HG02840 (cell line): ENCODE results near the gene GABRG3.

Source experiments
- ATAC-seq: cut with Tn5 transposase; IDR thresholded peaks from one replicate; pipeline ENCODE4 v1.9.1; 2021; ENCODE audit warnings: mild to moderate bottlenecking, moderate library complexity, moderate number of reproducible peaks; ENCODE audit not compliant: unreplicated experiment, low FRiP score

Gene GABRG3

GRCh38 chr15:27059610-27060202 is 88.7 kb downstream of the GABRG3 start:
- no peak for ATAC-seq

DNA sequence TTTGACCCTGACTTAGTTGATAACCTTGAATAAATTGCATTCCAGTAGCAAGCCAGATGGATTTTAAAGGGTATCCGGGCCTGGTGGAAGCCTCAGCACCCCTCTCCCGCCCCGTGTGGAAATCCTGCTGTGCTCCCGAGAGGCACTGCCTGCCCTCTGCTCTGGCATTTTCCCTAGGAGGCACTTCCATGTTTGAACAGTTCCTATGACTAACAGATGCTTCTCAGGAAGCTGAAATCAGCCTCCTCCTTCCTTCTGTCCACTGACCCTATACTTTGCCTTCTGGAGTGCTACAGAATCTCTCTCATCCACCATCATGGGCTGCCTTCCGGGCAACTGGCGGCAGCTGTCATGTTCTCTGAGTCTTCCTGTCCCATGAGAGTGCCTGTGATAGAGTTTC is 90.8 kb downstream of the GABRG3 start:
- no peak for ATAC-seq

GRCh38 chr15:27062951-27063350 is 92.0 kb downstream of the GABRG3 start:
- no peak for ATAC-seq

- ATAC-seq, result no peak
These were observed 93.1 kb downstream of the GABRG3 start for GRCh38 chr15:27064080-27064479.

DNA sequence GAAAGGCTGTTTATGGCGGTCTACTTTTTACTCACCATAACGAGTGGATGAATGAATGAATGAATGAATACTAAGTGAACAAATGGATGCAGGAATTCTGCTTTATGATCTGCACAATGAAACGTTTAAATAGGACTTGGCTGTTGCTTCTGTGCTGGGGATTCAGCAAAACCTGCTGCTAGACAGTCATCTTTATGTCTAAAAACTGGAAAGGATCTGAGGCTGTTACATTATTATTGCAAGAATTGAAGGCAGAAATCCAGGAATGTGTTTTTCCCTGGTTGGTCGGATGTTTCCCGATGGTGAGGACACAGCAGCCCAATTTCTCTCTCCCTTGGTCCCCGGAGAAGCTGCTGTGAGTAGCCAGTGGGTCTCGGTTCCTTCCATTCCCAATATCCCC is 94.2 kb downstream of the GABRG3 start:
- ATAC-seq, result no peak

DNA sequence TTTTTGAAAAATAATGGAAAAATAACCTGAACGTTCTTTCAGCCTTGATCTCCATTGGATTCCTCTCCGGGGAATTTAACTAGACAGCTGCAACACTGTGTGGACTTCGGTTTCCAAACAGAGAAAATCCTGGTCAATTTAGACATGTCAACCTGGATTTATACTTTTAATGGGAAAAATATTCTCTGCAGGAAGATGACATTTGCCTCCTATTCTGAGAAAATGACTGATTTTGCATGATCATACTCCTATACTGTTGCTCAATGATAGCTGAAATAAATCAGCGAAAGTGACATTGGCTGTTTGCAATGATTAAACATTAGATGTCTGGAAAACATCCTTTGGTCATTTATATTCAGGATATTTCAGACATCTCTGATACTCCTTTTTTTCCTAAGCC is 94.8 kb downstream of the GABRG3 start:
- no peak for ATAC-seq

GRCh38 chr15:27066446-27066845 is 95.5 kb downstream of the GABRG3 start:
- no peak for ATAC-seq

DNA sequence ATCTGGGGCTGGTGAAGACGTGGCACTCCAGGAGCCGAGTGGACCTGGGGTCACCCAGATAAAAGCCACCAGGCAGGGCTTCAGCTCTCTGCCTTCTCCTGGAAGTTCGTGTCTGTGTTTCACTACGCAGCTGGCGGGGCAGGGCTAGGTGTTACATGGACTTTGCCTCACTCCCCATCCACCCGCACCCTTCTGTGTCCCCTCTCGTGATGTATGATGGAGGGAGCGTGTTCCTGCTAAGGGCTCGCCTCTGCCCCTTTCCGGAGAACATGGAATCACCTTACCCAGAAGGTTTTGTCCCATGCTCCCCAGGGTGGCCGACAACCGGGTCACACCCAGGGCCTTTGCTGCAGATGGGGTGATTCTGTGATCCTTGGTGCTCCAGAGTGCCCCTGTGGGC is 96.2 kb downstream of the GABRG3 start:
- no peak for ATAC-seq

- no peak for ATAC-seq
These were observed 99.9 kb downstream of the GABRG3 start for GRCh38 chr15:27070841-27071240.

- no peak for ATAC-seq
These were observed 103.2 kb downstream of the GABRG3 start for GRCh38 chr15:27074179-27074578.

DNA sequence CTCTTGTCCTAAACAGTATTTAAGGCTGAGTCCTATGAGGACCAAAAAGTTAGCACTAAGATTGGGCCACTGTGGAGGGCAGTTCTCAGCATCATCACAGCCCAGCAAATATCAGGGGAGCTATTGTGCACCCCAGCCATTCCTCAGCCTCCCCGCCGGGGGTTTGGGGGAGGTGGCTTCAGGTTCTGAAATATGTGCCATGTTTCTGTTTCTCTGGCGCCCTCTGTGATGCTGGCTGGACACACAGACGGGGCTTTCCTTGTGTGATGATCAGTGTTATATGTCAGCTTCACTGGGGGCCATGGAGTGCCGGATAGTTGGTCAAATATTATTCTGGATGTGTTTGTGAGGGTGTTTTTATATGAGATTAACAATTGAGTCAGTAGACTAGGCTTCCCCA is 106.8 kb downstream of the GABRG3 start:
- no peak for ATAC-seq

DNA sequence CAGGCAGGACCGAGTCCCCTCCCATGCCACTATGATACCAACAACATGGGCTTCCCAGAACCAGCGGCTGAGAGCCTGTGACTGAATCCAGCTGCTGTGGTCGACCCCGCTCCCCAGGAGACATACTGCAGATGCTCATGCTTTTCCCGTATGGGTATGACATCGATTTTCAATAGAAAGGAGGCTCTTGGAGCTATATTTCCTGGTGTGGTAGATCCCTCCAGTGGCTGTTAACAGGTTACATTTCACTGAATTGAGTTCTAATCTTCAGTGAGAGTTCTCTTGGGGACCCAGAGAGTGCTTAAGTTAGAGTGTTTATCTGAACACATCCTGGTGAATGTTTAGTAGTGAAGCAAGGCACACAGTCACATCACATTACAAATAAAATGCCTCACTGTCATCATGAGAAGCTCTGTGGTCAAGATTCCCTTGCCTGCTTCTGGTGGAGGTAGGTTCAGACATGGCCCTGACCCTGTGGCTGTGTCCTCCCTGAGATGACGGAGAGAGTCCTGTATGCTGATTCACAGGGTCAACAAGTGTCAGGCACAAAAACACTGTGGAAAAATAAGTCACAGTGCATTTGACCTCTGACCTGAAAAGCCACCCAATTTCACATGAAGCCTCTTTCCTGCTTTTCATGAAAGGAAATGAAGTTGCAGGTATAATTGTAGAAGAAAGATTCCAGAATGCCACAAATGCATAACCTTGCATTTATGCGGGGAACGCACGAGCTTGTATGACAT is 110.9 kb downstream of the GABRG3 start:
- no peak for ATAC-seq

DNA sequence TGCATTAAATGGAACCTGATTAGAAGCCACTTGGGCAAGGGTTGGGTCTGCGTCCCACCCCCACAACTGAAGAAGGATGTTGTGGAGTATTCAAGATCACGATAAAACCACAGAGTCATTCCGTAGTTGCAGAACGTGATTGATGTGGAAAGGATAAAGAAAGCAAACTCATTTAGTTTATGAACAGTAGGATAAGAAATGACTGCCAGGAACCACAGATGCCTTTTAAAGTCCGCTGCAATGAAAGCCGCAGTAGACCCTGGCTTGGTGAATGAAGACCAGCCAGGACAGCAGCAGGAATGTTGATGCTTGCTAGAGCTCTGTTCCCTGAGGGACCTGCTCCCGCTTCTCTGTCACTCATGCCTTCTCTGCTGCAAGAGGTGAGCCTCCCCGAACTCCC is 111.5 kb downstream of the GABRG3 start:
- ATAC-seq, result no peak

GRCh38 chr15:27084844-27085243 is 113.9 kb downstream of the GABRG3 start:
- ATAC-seq, result no peak

- no peak for ATAC-seq
These were observed 115.2 kb downstream of the GABRG3 start for GRCh38 chr15:27086149-27086548.

GRCh38 chr15:27086805-27087204 is 115.8 kb downstream of the GABRG3 start:
- no peak for ATAC-seq

DNA sequence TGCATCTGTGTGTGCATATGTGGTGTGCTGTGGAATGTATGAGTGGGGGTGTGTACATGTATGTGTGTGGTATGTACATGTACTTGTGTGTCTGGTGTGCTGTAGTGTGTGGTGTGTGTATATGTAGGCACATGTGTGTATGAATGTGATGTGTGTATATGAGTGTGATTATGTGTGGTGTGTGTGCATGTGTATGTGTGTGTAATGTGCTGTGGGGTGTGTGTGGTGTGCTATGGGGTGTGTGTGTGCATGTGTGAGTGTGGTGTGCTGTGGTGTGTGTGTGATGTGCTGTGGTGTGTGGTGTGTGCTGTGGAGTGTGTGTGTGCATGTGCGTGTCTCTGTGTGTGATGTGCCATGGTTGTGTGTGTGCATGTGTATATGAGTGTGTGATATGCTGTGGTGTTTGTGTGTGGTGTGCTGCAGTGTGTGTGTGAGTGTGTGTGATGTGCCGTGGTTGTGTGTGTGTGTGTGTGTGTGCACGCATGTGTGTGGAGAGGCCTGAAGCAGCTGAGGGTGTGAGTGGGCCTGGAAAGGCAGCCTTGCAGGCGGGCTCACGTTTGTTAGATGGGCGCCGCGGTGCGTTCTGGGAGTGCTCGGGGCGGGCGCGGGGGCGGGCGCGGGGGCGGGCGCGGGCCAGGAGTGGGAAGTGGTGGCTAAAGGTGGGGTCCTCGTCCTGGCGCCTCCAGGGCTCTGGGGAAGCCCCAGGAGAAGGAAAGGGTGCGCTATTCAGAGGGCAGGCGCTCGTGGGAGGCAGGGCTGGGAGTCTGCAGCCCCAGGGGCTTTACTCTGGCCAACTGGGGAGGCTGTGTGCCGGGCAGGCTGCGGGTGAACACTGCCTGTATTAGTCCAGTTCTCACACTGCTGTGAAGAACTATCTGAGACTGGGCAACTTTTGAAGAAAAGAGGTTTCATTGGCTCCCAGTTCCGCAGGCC is 116.9 kb downstream of the GABRG3 start:
- no peak for ATAC-seq

DNA sequence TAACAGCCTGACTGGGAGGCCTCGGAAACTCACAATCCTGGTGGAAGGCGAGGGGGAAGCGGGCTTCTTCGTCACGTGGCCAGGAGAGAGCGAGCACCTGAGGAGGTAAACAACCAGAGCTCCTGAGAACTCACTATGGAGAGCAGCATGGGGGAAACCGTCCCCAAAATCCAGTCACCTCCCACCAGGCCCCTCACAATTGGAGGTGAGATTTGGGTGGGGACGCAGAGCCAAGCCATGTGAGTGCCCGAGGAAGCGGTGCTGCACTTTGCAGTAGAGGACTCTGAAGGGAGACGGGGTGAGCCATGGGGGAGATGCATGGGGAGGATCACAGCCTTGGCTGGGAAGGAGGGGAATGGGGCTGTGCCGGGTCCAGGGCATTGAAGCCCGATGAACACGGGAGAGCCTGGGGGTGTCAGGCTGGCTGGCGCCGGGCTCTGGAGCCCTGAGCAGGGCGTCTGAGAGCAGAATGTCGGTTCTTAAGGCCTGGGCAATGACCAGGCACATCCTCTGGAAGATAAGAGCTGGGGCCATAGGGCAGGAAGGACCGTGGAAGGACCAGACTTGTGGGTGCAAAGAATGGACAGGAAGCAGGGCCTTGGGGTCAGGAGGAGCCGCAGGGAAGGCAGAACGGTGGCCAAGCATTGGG is 117.7 kb downstream of the GABRG3 start:
- ATAC-seq, result no peak

DNA sequence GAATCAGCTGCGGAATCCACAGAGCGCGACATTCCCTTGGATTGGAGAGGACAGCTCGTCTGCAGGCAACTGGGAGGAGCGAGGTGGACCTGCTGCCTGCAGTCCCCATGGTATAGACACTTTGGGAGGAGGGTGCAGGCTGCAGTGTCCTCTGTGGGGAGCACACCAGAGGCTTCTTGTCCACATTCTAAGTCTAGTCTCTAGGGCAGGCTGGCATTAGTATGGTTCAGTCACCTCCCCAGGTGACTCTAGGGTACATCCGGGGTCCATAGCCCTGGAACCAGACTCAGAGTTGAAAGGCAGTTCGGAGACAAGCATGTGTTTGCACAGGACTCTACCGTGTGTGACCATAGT is 118.2 kb downstream of the GABRG3 start:
- no peak for ATAC-seq

DNA sequence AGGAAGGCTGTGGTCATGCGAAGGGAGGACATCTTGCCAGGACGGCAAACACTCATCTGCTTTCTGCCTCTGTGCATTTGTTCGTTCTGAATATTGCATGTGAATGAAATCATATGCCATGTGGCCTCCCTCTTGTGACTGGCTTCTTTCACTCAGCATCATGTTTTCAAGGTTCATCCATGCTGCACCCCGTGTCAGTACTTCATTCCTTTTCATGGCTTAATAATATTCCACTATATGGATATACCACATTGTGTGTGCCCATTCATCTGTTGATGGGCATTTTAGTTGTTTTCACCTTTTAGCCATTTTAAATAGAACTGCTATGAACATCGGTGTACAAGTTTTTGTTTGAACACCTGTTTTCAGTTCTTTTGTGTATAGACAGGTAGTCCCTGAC is 118.7 kb downstream of the GABRG3 start:
- ATAC-seq, result no peak
